K562 (cell line): ENCODE measurements around the gene CYSRT1. TPM values are rescaled to one million over a fixed set of nuclear protein-coding genes. Genes with fewer than 3 reads are reported as not detected.

Source experiments
- ATF3 ChIP-seq, 2 experiments: fragments of 450-650 bp in 1 of 2; sonication (generic) in 1 of 2; formaldehyde crosslinking in 1 of 2; IDR thresholded peaks in 1 of 2; conservative IDR thresholded peaks in 1 of 2; 2 replicates each; pipeline versions ENCODE4 v1.6.1 to v1.8.1; 2016 to 2023; ENCODE audit warnings: mild to moderate bottlenecking in 2 of 2, moderate library complexity in 2 of 2, inconsistent platforms in 1 of 2, missing genetic modification reagents in 1 of 2
- EGR1 ChIP-seq: fragments of 450-650 bp; conservative IDR thresholded peaks from 2 replicates; pipeline ENCODE4 v1.6.1; 2017; ENCODE audit warnings: mild to moderate bottlenecking
- ELF4 ChIP-seq: fragments of 450-650 bp; formaldehyde crosslinking; IDR thresholded peaks from 2 replicates; pipeline ENCODE4 v1.4.0; 2022; ENCODE audit warnings: missing genetic modification characterization
- KLF13 ChIP-seq: fragments of 450-650 bp; IDR thresholded peaks from 2 replicates; pipeline ENCODE4 v1.6.1; 2016; ENCODE audit warnings: missing genetic modification characterization, low read depth, mild to moderate bottlenecking, missing compliant biosample characterization, moderate library complexity, borderline replicate concordance
- MIER1 ChIP-seq: fragments of 450-650 bp; IDR thresholded peaks from 2 replicates; pipeline ENCODE4 v1.6.1; 2016; ENCODE audit warnings: antibody characterized with exemption, mild to moderate bottlenecking, low read depth
- NR1H2 ChIP-seq: sonication (generic); formaldehyde crosslinking; IDR thresholded peaks from 2 replicates; pipeline ENCODE4 v1.4.0; 2020; ENCODE audit warnings: mild to moderate bottlenecking, missing genetic modification reagents
- PRMT5 ChIP-seq: sonication (generic); formaldehyde crosslinking; IDR thresholded peaks from 2 replicates; pipeline ENCODE4 v1.5.0; 2020; ENCODE audit warnings: missing genetic modification reagents
- SOX6 ChIP-seq: fragments of 450-650 bp; IDR thresholded peaks from 2 replicates; pipeline ENCODE4 v1.6.1; 2014; ENCODE audit warnings: mild to moderate bottlenecking
- SRSF9 ChIP-seq: fragments of 200-400 bp; formaldehyde crosslinking; IDR thresholded peaks from 2 replicates; pipeline ENCODE4 v1.6.1; 2017; ENCODE audit warnings: low read depth, low read length, borderline replicate concordance
- STAT5A ChIP-seq: IDR thresholded peaks from 2 replicates; pipeline ENCODE4 v1.6.1; 2012; ENCODE audit warnings: low read length, inconsistent platforms, borderline replicate concordance
- ZFX ChIP-seq: sonication (generic); formaldehyde crosslinking; IDR thresholded peaks from 2 replicates; pipeline ENCODE4 v1.8.0; 2022; ENCODE audit warnings: mild to moderate bottlenecking, missing genetic modification reagents, moderate library complexity
- ZKSCAN1 ChIP-seq: fragments of 150-350 bp; IDR thresholded peaks from 2 replicates; pipeline ENCODE4 v1.6.1; 2016; ENCODE audit warnings: low read depth, low read length
- ZNF134 ChIP-seq: fragments of 250-450 bp; sonication (Bioruptor Pico); conservative IDR thresholded peaks from 2 replicates; pipeline ENCODE4 v1.4.0; 2020
- ZNF707 ChIP-seq: fragments of 250-450 bp; sonication (Bioruptor Pico); conservative IDR thresholded peaks from 2 replicates; pipeline ENCODE4 v1.8.0; 2022; ENCODE audit warnings: inconsistent platforms, mild to moderate bottlenecking, moderate library complexity
- polyA plus RNA-seq, 8 experiments: library from polyadenylated mRNA; depleted of rRNA in 4 of 8; stranded (reverse) in 5 of 8; unstranded in 3 of 8; fragments of >200 nt; fragmentation: Nextera tagmentation in 2 of 8; fragmentation: Illumina TruSeq in 1 of 8; extraction: Ambion mirVana in 2 of 8; extraction: Trizol in 1 of 8; gene quantifications; 2 replicates each; pipeline versions ENCODE4 v1.2.1 to v1.2.3, GENCODE V29; 2011 to 2014; ENCODE audit warnings: inconsistent platforms in 1 of 8, missing spikeins in 1 of 8
- total RNA-seq, 7 experiments: library from RNA; depleted of rRNA in 6 of 7; stranded (reverse); fragments of >200 nt in 6 of 7; fragmentation: Illumina TruSeq in 2 of 7; extraction: Trizol in 2 of 7; gene quantifications; 2 replicates each; pipeline versions ENCODE4 v1.2.1 to v1.2.3, GENCODE V29; 2011 to 2021; ENCODE audit warnings: low replicate concordance in 1 of 7
- TF ChIP-seq, protein P1 (sequence below): IDR thresholded peaks from 2 replicates; pipeline ENCODE4 v1.6.1; 2016; ENCODE audit warnings: missing genetic modification characterization, missing compliant biosample characterization
- TF ChIP-seq, protein P2 (sequence below): sonication (generic); formaldehyde crosslinking; IDR thresholded peaks from 2 replicates; pipeline ENCODE4 v1.8.0; 2022; ENCODE audit warnings: mild to moderate bottlenecking, missing genetic modification reagents
- TF ChIP-seq, protein P3 (sequence below): fragments of 450-650 bp; formaldehyde crosslinking; conservative IDR thresholded peaks from 2 replicates; pipeline ENCODE4 v1.4.0; 2022; ENCODE audit warnings: mild to moderate bottlenecking, missing genetic modification characterization

Gene CYSRT1
- total and polyA plus RNA-seq, 9 of the 15 experiments (the other 6 are each of a cell fraction or from before 2014, with no cell fraction given), result 0.04 to 1.4 (median 0.42) TPM; not detected in 3

- TF ChIP-seq NR1H2 (no peak), PRMT5 (no peak), STAT5A (no peak), ATF3 (IDR thresholded peaks at IDR 0.05) (no peak), ATF3 (CRISPR knock-in tag; conservative IDR thresholded peaks at IDR 0.05) (no peak), ZKSCAN1 (no peak), SRSF9 (no peak), SOX6 (no peak), MIER1 (no peak), ZFX (CRISPR knock-in tag) (no peak), EGR1 (no peak), KLF13 (tag) (no peak), ELF4 (CRISPR knock-in tag) (no peak), ZNF707 (CRISPR knock-in tag) (no peak), ZNF134 (CRISPR knock-in tag) (0 out of 2 replicates have a peak, but pooled peaks have one; percentile 35)
- TF ChIP-seq, protein P1, sequence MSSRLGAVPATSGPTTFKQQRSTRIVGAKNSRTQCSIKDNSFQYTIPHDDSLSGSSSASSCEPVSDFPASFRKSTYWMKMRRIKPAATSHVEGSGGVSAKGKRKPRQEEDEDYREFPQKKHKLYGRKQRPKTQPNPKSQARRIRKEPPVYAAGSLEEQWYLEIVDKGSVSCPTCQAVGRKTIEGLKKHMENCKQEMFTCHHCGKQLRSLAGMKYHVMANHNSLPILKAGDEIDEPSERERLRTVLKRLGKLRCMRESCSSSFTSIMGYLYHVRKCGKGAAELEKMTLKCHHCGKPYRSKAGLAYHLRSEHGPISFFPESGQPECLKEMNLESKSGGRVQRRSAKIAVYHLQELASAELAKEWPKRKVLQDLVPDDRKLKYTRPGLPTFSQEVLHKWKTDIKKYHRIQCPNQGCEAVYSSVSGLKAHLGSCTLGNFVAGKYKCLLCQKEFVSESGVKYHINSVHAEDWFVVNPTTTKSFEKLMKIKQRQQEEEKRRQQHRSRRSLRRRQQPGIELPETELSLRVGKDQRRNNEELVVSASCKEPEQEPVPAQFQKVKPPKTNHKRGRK (tag), result no peak
- TF ChIP-seq, protein P2, sequence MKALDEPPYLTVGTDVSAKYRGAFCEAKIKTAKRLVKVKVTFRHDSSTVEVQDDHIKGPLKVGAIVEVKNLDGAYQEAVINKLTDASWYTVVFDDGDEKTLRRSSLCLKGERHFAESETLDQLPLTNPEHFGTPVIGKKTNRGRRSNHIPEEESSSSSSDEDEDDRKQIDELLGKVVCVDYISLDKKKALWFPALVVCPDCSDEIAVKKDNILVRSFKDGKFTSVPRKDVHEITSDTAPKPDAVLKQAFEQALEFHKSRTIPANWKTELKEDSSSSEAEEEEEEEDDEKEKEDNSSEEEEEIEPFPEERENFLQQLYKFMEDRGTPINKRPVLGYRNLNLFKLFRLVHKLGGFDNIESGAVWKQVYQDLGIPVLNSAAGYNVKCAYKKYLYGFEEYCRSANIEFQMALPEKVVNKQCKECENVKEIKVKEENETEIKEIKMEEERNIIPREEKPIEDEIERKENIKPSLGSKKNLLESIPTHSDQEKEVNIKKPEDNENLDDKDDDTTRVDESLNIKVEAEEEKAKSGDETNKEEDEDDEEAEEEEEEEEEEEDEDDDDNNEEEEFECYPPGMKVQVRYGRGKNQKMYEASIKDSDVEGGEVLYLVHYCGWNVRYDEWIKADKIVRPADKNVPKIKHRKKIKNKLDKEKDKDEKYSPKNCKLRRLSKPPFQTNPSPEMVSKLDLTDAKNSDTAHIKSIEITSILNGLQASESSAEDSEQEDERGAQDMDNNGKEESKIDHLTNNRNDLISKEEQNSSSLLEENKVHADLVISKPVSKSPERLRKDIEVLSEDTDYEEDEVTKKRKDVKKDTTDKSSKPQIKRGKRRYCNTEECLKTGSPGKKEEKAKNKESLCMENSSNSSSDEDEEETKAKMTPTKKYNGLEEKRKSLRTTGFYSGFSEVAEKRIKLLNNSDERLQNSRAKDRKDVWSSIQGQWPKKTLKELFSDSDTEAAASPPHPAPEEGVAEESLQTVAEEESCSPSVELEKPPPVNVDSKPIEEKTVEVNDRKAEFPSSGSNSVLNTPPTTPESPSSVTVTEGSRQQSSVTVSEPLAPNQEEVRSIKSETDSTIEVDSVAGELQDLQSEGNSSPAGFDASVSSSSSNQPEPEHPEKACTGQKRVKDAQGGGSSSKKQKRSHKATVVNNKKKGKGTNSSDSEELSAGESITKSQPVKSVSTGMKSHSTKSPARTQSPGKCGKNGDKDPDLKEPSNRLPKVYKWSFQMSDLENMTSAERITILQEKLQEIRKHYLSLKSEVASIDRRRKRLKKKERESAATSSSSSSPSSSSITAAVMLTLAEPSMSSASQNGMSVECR, result no peak
- TF ChIP-seq, protein P3, sequence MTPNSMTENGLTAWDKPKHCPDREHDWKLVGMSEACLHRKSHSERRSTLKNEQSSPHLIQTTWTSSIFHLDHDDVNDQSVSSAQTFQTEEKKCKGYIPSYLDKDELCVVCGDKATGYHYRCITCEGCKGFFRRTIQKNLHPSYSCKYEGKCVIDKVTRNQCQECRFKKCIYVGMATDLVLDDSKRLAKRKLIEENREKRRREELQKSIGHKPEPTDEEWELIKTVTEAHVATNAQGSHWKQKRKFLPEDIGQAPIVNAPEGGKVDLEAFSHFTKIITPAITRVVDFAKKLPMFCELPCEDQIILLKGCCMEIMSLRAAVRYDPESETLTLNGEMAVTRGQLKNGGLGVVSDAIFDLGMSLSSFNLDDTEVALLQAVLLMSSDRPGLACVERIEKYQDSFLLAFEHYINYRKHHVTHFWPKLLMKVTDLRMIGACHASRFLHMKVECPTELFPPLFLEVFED (CRISPR knock-in tag), result no peak
These were observed 48.4 kb upstream of the CYSRT1 start (continued) for GRCh38 chr9:137176302-137177182.
